OCI-LY7 (cell line): ENCODE measurements around the gene RAD51B. TPM values are rescaled to one million over a fixed set of nuclear protein-coding genes. Genes with fewer than 3 reads are reported as not detected.
A peak's percentile ranks its signal among the peaks of the same experiment; 100 is the strongest.

Experiments
- BruUV-seq: library from RNA; stranded (reverse); fragments of 400-500 nt; replicated peaks from 2 replicates; lab custom pipeline; 2021; lab: Mats Ljungman, UMichigan
- CTCF ChIA-PET: fragments of 300-600 bp; sonication (Branson Sonifier 250); formaldehyde crosslinking; loops from one replicate; lab custom pipeline; 2022; ENCODE audit warnings: antibody characterized with exemption; ENCODE audit not compliant: unreplicated experiment; lab: Charles Lee
- POLR2A ChIA-PET: fragments of 300-600 bp; sonication (Branson Sonifier 250); formaldehyde crosslinking; loops from one replicate; lab custom pipeline; 2022; ENCODE audit warnings: antibody characterized with exemption; lab: Charles Lee
- DNase-seq: peaks from one replicate; pipeline ENCODE4 v3.0.0-alpha.2; 2015; ENCODE audit warnings: low spot score
- H2AFZ ChIP-seq: fragments of 200-600 bp; sonication (generic), shearing (Covaris generic); 2 replicates; pipeline ENCODE4 v1.6.1; 2014; ENCODE audit warnings: mild to moderate bottlenecking, antibody characterized with exemption, low read length, moderate library complexity
- H3K27ac ChIP-seq: fragments of 200-600 bp; sonication (generic); 2 replicates; pipeline ENCODE4 v1.5.1; 2014; ENCODE audit warnings: mixed run types, low read depth, mild to moderate bottlenecking, moderate library complexity, low read length, inconsistent platforms; ENCODE audit not compliant: poor library complexity, severe bottlenecking
- H3K36me3 ChIP-seq: fragments of 200-600 bp; sonication (generic); 2 replicates; pipeline ENCODE4 v1.6.1; 2014; ENCODE audit warnings: mild to moderate bottlenecking, antibody characterized with exemption, low read length, moderate library complexity, mixed read lengths; ENCODE audit not compliant: insufficient read depth
- H3K4me1 ChIP-seq: fragments of 200-600 bp; sonication (generic); 2 replicates; pipeline ENCODE4 v1.5.1; 2014; ENCODE audit warnings: mild to moderate bottlenecking, low read length; ENCODE audit not compliant: insufficient read depth, poor library complexity, severe bottlenecking
- H3K4me2 ChIP-seq: fragments of 200-600 bp; sonication (generic); 2 replicates; pipeline ENCODE4 v1.6.1; 2014; ENCODE audit warnings: mild to moderate bottlenecking, low read length
- H3K4me3 ChIP-seq: fragments of 200-600 bp; sonication (generic); 2 replicates; pipeline ENCODE4 v1.5.1; 2014; ENCODE audit warnings: mild to moderate bottlenecking, low read depth, low read length; ENCODE audit not compliant: poor library complexity, severe bottlenecking
- H3K79me2 ChIP-seq: fragments of 200-600 bp; sonication (generic); 2 replicates; pipeline ENCODE4 v1.6.1; 2016; ENCODE audit warnings: low read depth, mild to moderate bottlenecking, low read length, moderate library complexity, mixed read lengths; ENCODE audit not compliant: insufficient read depth
- H3K9me2 ChIP-seq: fragments of 200-600 bp; sonication (generic); 2 replicates; pipeline ENCODE4 v1.6.1; 2016; ENCODE audit warnings: mild to moderate bottlenecking, low read length, mixed read lengths; ENCODE audit not compliant: insufficient read depth
- H3K9me3 ChIP-seq: fragments of 200-600 bp; sonication (generic); 2 replicates; pipeline ENCODE4 v1.6.1; 2014; ENCODE audit warnings: mild to moderate bottlenecking, mixed run types, low read length, mixed read lengths
- H4K20me1 ChIP-seq: fragments of 200-600 bp; sonication (generic); 2 replicates; pipeline ENCODE4 v1.6.1; 2014; ENCODE audit warnings: mild to moderate bottlenecking, antibody characterized with exemption, low read length, moderate library complexity, mixed read lengths; ENCODE audit not compliant: insufficient read depth
- CTCF ChIP-seq: fragments of 200-600 bp; sonication (generic); conservative IDR thresholded peaks from 2 replicates; pipeline ENCODE4 v1.5.1; 2014; ENCODE audit warnings: mild to moderate bottlenecking, antibody characterized with exemption, low read length, moderate library complexity, mixed read lengths
- EZH2phosphoT487 ChIP-seq: fragments of 200-600 bp; sonication (generic); IDR thresholded peaks from 2 replicates; pipeline ENCODE4 v1.6.1; 2018; ENCODE audit warnings: low read depth, borderline replicate concordance, mild to moderate bottlenecking, mixed run types, antibody characterized with exemption, low read length, moderate library complexity, mixed read lengths
- intact Hi-C: fragments of 100-400 bp; cut with micrococcal nuclease; formaldehyde crosslinking; loops from one replicate; pipeline ENCODE4 v1.10.0; 2022; ENCODE audit not compliant: unreplicated experiment
- total RNA-seq, 2 experiments: library from RNA; depleted of rRNA in 1 of 2; stranded (reverse); fragments of >200 nt in 1 of 2; shearing (Covaris generic) in 1 of 2; gene quantifications; 2 replicates each; pipeline ENCODE4 v1.2.3, GENCODE V29; 2014 to 2022

The RAD51B gene
- total RNA-seq, 2 experiments from 2014 or later, result 41.4 to 89.9 TPM

- Histone ChIP-seq H3K36me3 (no peaks in the 10 kb centered on the region), H3K4me1 (no peaks in the 10 kb centered on the region), H3K4me3 (no peak overlapping the region), H3K79me2 (no peaks in the 10 kb centered on the region), H4K20me1 (no peaks in the 10 kb centered on the region), H3K9me2 (no peaks in the 10 kb centered on the region), H3K9me3 (no peaks in the 10 kb centered on the region), H3K4me2 (no peak overlapping the region), H2AFZ (no peak overlapping the region), H3K27ac (no peak overlapping the region)
- POLR2A ChIA-PET, result no interaction called here
- DNase-seq, result no peak
- CTCF ChIA-PET, result interaction anchor here (0.9 kb wide), 1 partner anchor 37 kb away, joined by 3 read pairs; no protein-coding TSS in a partner anchor
- intact Hi-C loops, result no loop called here
- TF ChIP-seq EZH2phosphoT487 (no peak), CTCF (no peak)
- no TSS peak for BruUV-seq
Measured at GRCh38 chr14:68709007-68709406, 889.4 kb downstream of the RAD51B start.

- Histone ChIP-seq H3K79me2 (no peaks in the 10 kb centered on the region), H3K4me2 (no peak overlapping the region), H3K4me3 (no peak overlapping the region), H3K4me1 (no peaks in the 10 kb centered on the region), H4K20me1 (no peaks in the 10 kb centered on the region), H3K9me2 (no peaks in the 10 kb centered on the region), H3K27ac (no peak overlapping the region), H3K9me3 (no peaks in the 10 kb centered on the region), H2AFZ (no peak overlapping the region), H3K36me3 (no peaks in the 10 kb centered on the region)
- intact Hi-C loops, result no loop called here
- POLR2A ChIA-PET, result no interaction called here
- no peak for DNase-seq
- TF ChIP-seq EZH2phosphoT487, result no peak
- 0 out of 2 replicates have a peak, but pooled peaks have one; percentile 18 for TF ChIP-seq CTCF
- BruUV-seq, result no TSS peak
- CTCF ChIA-PET, result no interaction called here
Measured at GRCh38 chr14:68710776-68711175, 891.2 kb downstream of the RAD51B start.

- no peaks in the 10 kb centered on the region for H3K9me2 ChIP-seq
- no peaks in the 10 kb centered on the region for H3K79me2 ChIP-seq
- BruUV-seq, result no TSS peak
- H2AFZ ChIP-seq, result no peak overlapping the region
- TF ChIP-seq CTCF (no peak), EZH2phosphoT487 (no peak)
- no peak overlapping the region for H3K4me2 ChIP-seq
- no peaks in the 10 kb centered on the region for H4K20me1 ChIP-seq
- no peak overlapping the region for H3K27ac ChIP-seq
- H3K4me1 ChIP-seq, result no peaks in the 10 kb centered on the region
- H3K9me3 ChIP-seq, result no peaks in the 10 kb centered on the region
- no peak overlapping the region for H3K4me3 ChIP-seq
- no peak for DNase-seq
- POLR2A ChIA-PET, result no interaction called here
- intact Hi-C loops, result no loop called here
- no peaks in the 10 kb centered on the region for H3K36me3 ChIP-seq
- CTCF ChIA-PET, result no interaction called here
Measured at GRCh38 chr14:68711561-68712309, 892.2 kb downstream of the RAD51B start.
